B cell (primary cell): ENCODE results near the gene HAPLN1. TPM values are rescaled to one million over a fixed set of nuclear protein-coding genes. Genes with fewer than 3 reads are reported as not detected.

Experiments used
- ATAC-seq: fragments of 200-7000 bp; cut with Tn5 transposase; one replicate; pipeline ENCODE4 v1.10.0; 2021; ENCODE audit warnings: low read depth, mild to moderate bottlenecking, moderate number of reproducible peaks, moderate library complexity
- CTCF ChIA-PET: fragments of 350-600 bp; sonication (Branson Sonifier 250); formaldehyde crosslinking; loops from one replicate; lab custom pipeline; 2021; ENCODE audit warnings: antibody characterized with exemption, inconsistent platforms; lab: Charles Lee
- POLR2A ChIA-PET: fragments of 350-600 bp; sonication (Branson Sonifier 250); formaldehyde crosslinking; loops from one replicate; lab custom pipeline; 2021; ENCODE audit warnings: antibody characterized with exemption; lab: Charles Lee
- DNase-seq: peaks from one replicate; pipeline ENCODE4 v3.0.0; 2013
- H2AFZ ChIP-seq: 2 replicates; pipeline ENCODE4 v1.6.1; 2012; ENCODE audit warnings: mild to moderate bottlenecking, low read depth, low read length; ENCODE audit not compliant: insufficient read depth, poor library complexity, severe bottlenecking
- H3K27ac ChIP-seq, 2 donors: 1 replicate in 1 of 2; 2 replicates in 1 of 2; pipeline ENCODE4 v1.5.1; 2012 to 2013; ENCODE audit warnings: low read length in 2 of 2, mild to moderate bottlenecking in 2 of 2, moderate library complexity in 1 of 2
- H3K27me3 ChIP-seq, 4 experiments: fragments of 200-600 bp in 1 of 4; sonication (generic) in 1 of 4; replicated peaks in 1 of 4; 1 replicate in 2 of 4; 2 replicates in 2 of 4; pipeline versions ENCODE4 v1.6.1 to v1.7.0; 2013 to 2016; ENCODE audit warnings: low read length in 3 of 4, mild to moderate bottlenecking in 2 of 4, mixed read lengths in 1 of 4, moderate library complexity in 1 of 4; ENCODE audit not compliant: insufficient read depth in 4 of 4, control insufficient read depth in 3 of 4; ENCODE audit errors: control extremely low read depth in 1 of 4
- H3K36me3 ChIP-seq, 2 experiments: replicated peaks in 1 of 2; 1 replicate in 1 of 2; 2 replicates in 1 of 2; pipeline versions ENCODE4 v1.6.1 to v1.7.1; 2013; ENCODE audit warnings: low read length in 1 of 2; ENCODE audit not compliant: insufficient read depth in 2 of 2, control insufficient read depth in 1 of 2; ENCODE audit errors: control extremely low read depth in 1 of 2, extremely low read depth in 1 of 2
- H3K4me1 ChIP-seq, 2 donors: fragments of 200-600 bp in 1 of 2; sonication (generic) in 1 of 2; 1 replicate in 1 of 2; 2 replicates in 1 of 2; pipeline versions ENCODE4 v1.5.1 to v1.6.1; 2013 to 2017; ENCODE audit warnings: low read length in 2 of 2; ENCODE audit not compliant: control insufficient read depth in 2 of 2, insufficient read depth in 2 of 2
- H3K4me2 ChIP-seq: replicated peaks from 2 replicates; pipeline ENCODE3; 2012; ENCODE audit warnings: mild to moderate bottlenecking, low read depth, low read length; ENCODE audit not compliant: poor library complexity, severe bottlenecking
- H3K4me3 ChIP-seq, 5 experiments: fragments of 200-600 bp in 1 of 5; sonication (generic) in 1 of 5; 1 replicate in 3 of 5; 2 replicates in 2 of 5; pipeline versions ENCODE4 v1.5.1 to v1.7.0; 2011 to 2016; ENCODE audit warnings: low read length in 4 of 5, mild to moderate bottlenecking in 4 of 5, low read depth in 2 of 5, control low read depth in 1 of 5, moderate library complexity in 1 of 5; ENCODE audit not compliant: insufficient read depth in 1 of 5; ENCODE audit errors: control extremely low read depth in 1 of 5, extremely low read depth in 1 of 5
- H3K79me2 ChIP-seq: fragments of 200-600 bp; sonication (generic); one replicate; pipeline ENCODE4 v1.6.0; 2016; ENCODE audit warnings: low read length; ENCODE audit not compliant: control insufficient read depth, insufficient read depth
- H3K9ac ChIP-seq: fragments of 200-600 bp; sonication (generic); 2 replicates; pipeline ENCODE4 v1.6.1; 2017; ENCODE audit warnings: mild to moderate bottlenecking, low read length, moderate library complexity
- H3K9me3 ChIP-seq, 3 donors: one replicate each; pipeline versions ENCODE4 v1.6.1 to v1.7.1; 2013; ENCODE audit warnings: low read length in 2 of 3; ENCODE audit not compliant: control insufficient read depth in 2 of 3, insufficient read depth in 1 of 3; ENCODE audit errors: control extremely low read depth in 1 of 3
- H4K20me1 ChIP-seq: 2 replicates; pipeline ENCODE4 v1.6.0; 2012; ENCODE audit warnings: mild to moderate bottlenecking, low read length; ENCODE audit not compliant: insufficient read depth, control insufficient read depth, poor library complexity, severe bottlenecking
- H3K27ac Mint-ChIP-seq: one replicate; pipeline ENCODE4 v1.8.0; 2021; ENCODE audit warnings: mixed read lengths
- H3K27me3 Mint-ChIP-seq: one replicate; pipeline ENCODE4 v1.8.0; 2021; ENCODE audit warnings: mixed read lengths
- H3K4me1 Mint-ChIP-seq: one replicate; pipeline ENCODE4 v1.8.0; 2021; ENCODE audit warnings: mixed read lengths
- H3K4me3 Mint-ChIP-seq: one replicate; pipeline ENCODE4 v1.8.0; 2021; ENCODE audit warnings: mixed read lengths
- H3K9me3 Mint-ChIP-seq: one replicate; pipeline ENCODE4 v1.8.0; 2022; ENCODE audit warnings: mixed read lengths; ENCODE audit not compliant: insufficient read depth
- CTCF ChIP-seq: fragments of 200-600 bp; IDR thresholded peaks from one replicate; pipeline ENCODE4 v1.8.0; 2022; ENCODE audit warnings: antibody characterized with exemption, mild to moderate bottlenecking
- EZH2 ChIP-seq: IDR thresholded peaks from 2 replicates; pipeline ENCODE4 v1.6.1; 2012; ENCODE audit warnings: borderline replicate concordance, low read depth, mild to moderate bottlenecking, moderate library complexity, low read length; ENCODE audit not compliant: insufficient read depth, poor library complexity, severe bottlenecking
- WGBS: methylation state at CpG from one replicate; pipeline ENCODE4 v1.1.5; 2013; ENCODE audit warnings: missing lambda C conversion rate; ENCODE audit not compliant: insufficient coverage; 5-methylcytosine and 5-hydroxymethylcytosine counted together
- intact Hi-C: fragments of 100-400 bp; cut with micrococcal nuclease; formaldehyde crosslinking; loops from one replicate; pipeline ENCODE4 v1.10.0; 2022
- polyA plus RNA-seq: library from polyadenylated mRNA; depleted of rRNA; stranded (reverse); fragments of >200 nt; gene quantifications from 2 replicates; pipeline ENCODE4 v1.2.3, GENCODE V29; 2012
- total RNA-seq, 2 donors: library from RNA; stranded (reverse); fragments of 120-200 nt in 1 of 2; gene quantifications; 1 replicate in 1 of 2; 2 replicates in 1 of 2; pipeline versions ENCODE4 v1.2.3 to v1.2.4, GENCODE V29; 2013 to 2022

Gene HAPLN1
- total and polyA plus RNA-seq, 2 donors (not counting 1 experiment from before 2014, with no cell fraction given): not detected

DNA sequence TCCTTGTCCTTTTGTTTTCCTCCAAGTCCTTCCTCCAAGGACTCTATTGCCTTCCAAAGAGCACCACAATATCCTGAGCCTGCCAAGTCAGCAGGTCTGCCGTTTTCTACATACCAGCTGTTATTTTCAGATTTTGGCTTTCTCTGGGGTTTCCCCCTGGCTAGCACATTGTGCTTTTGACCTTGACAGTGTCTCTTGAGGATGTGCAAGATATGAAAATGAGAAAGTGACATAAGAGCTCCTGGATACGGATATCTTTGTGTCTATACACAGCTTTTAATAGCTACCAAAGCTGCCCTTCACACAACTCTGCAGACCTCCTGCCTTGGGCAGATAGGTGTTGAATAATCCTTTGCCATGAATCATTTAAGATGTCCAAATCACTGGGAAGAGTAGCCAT lies 67.0 kb downstream of the HAPLN1 start:
- Histone ChIP-seq H3K27me3 (no peaks in the 10 kb centered on the region), H3K4me3 (no peak overlapping the region), H4K20me1 (no peaks in the 10 kb centered on the region), H3K4me1 (no peaks in the 10 kb centered on the region), H3K4me2 (no peak overlapping the region), H3K27ac (no peak overlapping the region), H3K9ac (no peak overlapping the region), H3K36me3 (no peaks in the 10 kb centered on the region), H3K9me3 (no peaks in the 10 kb centered on the region), H3K79me2 (no peaks in the 10 kb centered on the region), H2AFZ (no peak overlapping the region)
- no CpG with 5 or more reads among the region's 2 CpGs for WGBS
- CTCF ChIA-PET: no interaction called here
- intact Hi-C loops: no loop called here
- H3K4me1 Mint-ChIP-seq: no peaks in the 10 kb centered on the region
- ATAC-seq (no peak), DNase-seq (no peak)
- no peak overlapping the region for H3K4me3 Mint-ChIP-seq
- TF ChIP-seq EZH2 (no peak), CTCF (no peak)
- H3K9me3 Mint-ChIP-seq: no peaks in the 10 kb centered on the region
- no peak overlapping the region for H3K27ac Mint-ChIP-seq
- H3K27me3 Mint-ChIP-seq: no peaks in the 10 kb centered on the region
- POLR2A ChIA-PET: no interaction called here

GRCh38 chr5:83645936-83646335 lies 74.7 kb downstream of the HAPLN1 start:
- ChIA-PET POLR2A (no interaction called here), CTCF (no interaction called here)
- no peak for ATAC-seq
- Histone ChIP-seq H3K9ac (no peak overlapping the region), H3K36me3 (no peaks in the 10 kb centered on the region), H2AFZ (no peak overlapping the region), H3K79me2 (no peaks in the 10 kb centered on the region), H4K20me1 (no peaks in the 10 kb centered on the region), H3K4me2 (no peak overlapping the region), H3K27ac (no peak overlapping the region), H3K4me3 (no peak overlapping the region), H3K9me3 (peaks cover 0 to 3% (median 0%) of the 10 kb centered on the region in 3 donors), H3K27me3 (no peaks in the 10 kb centered on the region), H3K4me1 (no peaks in the 10 kb centered on the region)
- no peak for DNase-seq
- Mint-ChIP-seq H3K27me3 (no peaks in the 10 kb centered on the region), H3K9me3 (no peaks in the 10 kb centered on the region), H3K27ac (no peak overlapping the region), H3K4me3 (no peak overlapping the region), H3K4me1 (no peaks in the 10 kb centered on the region)
- WGBS: no CpG with 5 or more reads among the region's 1 CpG
- intact Hi-C loops: no loop called here
- TF ChIP-seq CTCF (no peak), EZH2 (no peak)
